DMS 273 (cell line): ENCODE measurements around the gene MVK.
A peak's percentile ranks its signal among the peaks of the same experiment; 100 is the strongest.

Experiments
- DNase-seq: peaks from one replicate; lab custom pipeline; 2025; ENCODE audit not compliant: unreplicated experiment; lab: John Stamatoyannopoulos, UW

Gene MVK

DNA sequence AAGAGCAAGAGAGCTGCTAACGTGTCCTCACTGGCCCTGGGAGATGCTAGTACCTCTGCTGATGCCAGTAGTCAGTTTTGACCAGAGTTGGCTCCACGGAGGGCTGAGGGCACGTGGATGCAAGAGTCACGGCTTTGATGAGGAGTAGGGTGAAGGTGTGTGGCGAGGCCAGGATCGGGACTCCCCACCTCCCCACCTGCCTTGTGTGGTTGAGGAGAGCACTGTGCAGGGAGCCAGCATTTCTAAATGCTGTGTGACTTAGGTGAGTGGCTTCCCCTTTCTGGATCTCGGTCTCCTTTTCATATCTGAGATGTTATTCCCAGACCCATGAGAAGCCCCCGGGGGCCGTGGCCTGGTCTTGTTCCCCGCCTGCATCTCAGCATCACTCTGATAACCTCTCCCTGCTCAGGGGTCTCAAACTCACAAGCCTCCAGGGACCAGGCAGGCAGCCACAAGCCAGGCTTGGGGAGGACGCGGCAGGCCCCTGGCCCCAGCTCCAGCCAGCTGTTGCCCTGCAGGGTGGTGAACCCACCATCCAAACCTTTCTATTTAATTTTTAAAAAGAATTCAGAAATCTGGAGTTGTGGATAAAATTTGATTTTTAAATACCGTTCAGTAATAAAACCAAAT is 32.1 kb downstream of the MVK start:
- peak; percentile 32 for DNase-seq

DNA sequence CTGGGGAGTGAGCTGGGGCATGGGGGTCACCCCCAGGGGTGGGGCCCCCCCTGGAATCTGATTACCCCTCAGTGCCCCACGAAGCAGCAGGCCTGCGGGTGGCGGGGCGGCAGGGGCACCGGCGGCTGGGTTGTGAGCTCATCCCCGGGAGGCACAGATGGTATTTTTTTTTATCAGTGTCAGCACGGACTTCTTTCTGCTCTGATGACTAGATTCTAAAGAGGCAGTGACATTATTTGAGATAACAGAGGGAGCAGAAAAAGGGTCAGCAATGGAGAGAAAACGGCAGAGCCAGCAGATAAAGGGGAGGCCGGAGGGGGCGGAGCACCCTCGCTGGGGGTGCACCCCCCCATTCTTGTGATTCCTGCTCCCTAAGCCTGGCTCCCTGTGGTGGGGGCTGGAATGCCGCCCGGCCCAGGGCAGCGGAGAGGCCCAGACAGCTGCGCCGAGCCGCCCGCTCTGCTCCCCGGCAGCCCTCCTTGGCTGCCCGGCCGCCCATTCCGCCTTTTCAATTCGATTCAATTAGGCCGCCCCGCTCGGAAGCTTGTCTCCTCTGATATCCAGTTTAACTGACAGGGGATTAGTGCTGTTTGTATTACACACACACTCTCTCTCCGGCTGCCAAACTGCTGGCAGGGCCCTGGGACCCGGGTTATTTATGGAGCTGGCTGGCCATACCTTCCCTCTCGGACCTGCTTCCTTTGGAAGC is 32.9 kb downstream of the MVK start:
- peak; percentile 92 for DNase-seq

DNA sequence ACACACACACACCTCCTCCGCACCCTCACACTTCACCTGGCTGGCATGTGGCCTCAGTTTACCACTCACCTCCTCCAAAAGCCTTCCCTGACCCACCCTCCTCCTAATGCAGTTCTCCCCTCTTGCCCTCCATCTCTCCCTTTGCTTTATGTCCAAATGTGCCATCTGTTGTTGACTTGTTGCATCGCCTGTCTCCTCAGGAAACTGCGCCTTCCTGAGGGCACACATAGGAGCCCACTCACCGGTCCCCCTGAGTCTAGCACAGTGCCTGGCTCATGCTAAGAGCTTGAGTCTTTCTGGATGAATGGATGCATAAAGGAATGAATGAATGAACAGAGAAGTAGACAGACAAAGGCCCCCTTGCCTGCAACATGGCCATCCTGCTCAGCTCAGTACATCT is 34.0 kb downstream of the MVK start:
- DNase-seq, result peak; percentile 18

DNA sequence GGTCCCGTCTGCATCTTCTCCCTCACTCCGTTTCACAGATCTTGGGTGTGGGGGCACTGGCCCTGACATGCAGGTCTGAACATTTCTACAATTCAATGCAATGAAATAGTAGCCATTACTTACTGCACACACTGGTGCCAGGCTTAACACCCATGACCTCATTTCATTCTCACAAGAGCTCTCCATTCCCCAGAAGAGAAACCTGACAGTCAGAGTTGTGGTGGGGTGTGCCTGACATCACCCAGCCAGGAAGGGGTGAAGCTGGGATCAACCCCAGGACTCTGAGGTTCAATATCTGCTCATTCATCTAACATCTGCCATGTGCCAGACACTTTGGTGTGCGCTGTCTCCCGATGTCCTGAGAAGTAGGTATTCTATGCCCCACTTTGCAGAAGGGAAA is 34.7 kb downstream of the MVK start:
- no peak for DNase-seq

DNA sequence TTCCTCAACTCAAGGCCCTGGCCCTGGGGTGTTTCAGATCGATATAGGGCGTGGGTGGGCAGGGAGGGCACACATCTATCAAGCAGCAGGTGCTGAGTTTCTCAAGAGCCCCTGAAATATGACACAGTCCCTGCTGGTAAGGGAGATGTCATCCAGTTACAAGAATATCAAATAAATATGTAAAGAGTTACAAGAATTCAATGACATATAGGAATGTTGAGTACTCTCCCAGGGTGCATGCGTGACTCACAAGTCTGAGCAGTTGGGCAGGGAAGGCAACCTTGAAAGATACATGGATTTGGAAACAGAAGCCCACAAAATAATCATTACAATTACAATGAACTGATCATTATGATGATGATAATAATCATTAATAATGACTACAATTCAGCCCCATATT is 35.2 kb downstream of the MVK start:
- DNase-seq, result no peak

DNA sequence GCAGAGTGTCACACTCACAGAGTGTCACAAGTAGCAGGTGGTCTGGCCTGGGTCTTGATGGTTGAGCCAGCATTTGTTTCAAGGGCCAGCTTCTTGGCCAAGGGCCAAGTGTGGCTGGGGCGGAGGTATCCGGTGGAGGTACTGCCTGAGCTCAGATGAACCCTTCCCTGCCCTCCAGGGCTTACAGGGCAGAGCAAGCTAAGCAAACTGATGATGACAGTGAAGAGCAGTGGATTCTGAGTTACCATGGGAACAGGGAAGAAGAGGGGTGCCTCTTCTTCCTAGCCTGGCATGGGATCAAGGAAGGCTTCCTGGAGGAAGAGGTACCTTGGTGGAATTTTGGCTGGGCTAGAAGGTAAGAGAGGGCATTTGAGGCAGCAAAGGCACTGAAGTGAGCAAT is 35.7 kb downstream of the MVK start:
- no peak for DNase-seq

DNA sequence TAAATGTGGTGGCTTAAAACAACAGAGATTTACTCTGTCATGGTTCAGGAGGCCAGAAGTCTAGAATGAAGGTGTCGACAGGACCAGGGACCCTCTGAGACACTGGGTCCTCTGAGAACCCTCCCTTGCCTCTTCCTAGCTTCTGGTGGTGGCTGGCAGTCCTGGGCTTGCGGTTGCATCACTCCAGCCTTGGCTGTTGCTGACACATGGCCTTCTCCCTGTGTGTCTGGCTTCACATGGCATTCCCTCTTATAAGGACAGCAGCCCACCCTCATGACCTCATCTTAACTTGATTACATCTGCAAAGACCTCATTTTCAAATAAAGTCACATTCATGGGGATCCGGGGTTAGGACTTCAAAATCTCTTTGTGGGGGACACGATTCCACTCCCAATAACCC is 36.9 kb downstream of the MVK start:
- DNase-seq, result no peak

DNA sequence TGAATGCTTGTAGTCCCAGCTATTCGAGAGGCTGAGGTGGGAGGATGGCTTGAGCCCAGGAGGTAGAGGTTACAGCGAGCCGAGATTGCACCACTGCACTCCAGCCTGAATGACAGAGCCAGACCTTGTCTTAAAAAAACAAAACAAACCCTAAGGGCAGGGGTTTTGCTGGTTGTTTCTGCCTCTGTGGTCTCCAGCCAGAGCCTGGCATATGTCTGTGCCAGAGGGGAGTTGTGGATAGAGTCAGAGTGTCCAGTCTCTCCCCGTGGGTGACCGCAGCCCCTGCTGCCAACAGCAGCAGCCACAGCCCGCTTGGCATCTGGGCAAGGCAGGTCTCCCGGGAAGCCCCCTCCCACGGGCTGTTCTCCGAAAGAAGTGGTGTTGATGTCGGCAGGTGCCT is 37.6 kb downstream of the MVK start:
- no peak for DNase-seq

DNA sequence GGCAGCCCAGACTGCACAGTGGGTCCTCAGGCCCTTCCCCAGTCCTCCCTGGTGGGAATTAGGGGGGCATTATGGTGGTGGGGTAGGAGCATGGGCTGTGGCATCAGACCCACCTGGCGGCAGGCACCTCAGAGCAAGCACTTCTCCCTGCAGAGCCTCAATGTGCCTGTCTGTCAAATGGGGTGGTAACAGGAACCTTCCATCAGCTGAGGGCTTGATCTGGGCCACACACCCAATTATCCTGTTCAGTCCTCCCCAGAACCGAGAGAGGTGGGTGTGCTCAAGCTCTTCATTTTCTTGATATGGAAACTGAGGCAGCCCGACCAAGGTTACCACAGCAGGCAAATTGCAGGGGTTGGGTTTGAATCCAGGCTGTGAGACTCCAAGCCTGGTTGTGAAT is 38.4 kb downstream of the MVK start:
- DNase-seq, result no peak

DNA sequence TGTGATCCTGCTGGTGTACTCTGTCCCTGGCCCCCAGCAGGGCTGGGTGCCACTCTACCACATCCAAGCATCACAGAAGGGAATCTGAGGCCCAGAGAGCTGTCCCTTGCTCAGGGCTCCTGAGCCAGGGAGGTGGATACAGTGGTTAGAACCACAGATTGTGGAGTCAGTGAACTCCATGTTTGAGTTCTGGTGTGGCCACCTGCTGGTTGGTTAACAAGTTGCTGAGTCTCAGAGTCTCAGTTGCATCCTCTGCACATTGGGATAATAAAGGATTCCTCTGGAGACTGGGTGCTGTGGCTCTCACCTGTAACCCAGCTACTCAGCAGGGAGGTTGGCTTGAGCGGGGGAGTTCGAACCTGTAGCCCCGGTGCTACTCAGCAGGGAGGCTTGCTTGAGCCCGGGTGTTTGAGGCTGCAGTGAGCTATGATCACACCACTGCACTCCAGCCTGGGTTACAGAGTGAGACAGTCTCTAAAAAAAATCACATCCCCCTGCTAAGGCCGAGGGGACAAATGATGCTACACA is 39.4 kb downstream of the MVK start:
- peak; percentile 48 for DNase-seq

DNA sequence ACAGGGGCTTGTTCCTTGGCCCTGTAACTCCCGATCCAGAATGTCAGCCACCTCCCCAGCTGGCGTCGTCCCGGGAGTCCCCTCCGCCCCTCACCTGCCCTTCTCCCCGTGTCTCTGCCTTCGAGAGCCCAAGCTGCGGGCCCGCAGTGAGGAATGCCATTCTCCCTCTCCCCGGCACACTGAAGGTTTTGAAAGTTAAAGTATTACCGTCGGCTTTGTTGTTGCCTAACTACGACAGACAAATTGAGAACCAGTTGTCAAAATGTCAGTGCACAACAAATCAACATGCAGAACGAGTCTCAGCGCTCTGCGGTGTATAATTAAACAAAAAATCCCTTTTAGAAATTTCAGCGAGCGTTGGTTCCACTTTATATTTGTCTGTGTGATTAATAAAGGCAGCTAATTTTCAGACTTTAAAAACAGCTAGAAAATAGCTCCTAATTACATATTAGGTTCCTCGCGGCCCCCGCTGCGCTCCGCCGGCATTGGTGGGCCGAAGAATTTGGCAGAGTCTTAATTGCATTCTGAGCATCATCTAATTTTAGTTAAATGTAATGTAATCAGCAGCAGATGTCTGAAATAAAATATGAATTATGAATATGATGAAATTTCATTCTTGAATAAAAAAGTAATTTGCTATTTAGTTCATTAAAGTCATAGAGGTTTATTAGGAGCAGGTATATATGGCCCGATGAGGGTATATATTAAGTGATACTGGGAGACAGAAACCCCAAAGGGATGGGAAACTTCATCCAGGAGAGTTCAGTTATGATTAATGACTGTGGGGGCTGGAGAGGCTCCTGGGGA is 40.3 kb downstream of the MVK start:
- DNase-seq, result no peak

DNA sequence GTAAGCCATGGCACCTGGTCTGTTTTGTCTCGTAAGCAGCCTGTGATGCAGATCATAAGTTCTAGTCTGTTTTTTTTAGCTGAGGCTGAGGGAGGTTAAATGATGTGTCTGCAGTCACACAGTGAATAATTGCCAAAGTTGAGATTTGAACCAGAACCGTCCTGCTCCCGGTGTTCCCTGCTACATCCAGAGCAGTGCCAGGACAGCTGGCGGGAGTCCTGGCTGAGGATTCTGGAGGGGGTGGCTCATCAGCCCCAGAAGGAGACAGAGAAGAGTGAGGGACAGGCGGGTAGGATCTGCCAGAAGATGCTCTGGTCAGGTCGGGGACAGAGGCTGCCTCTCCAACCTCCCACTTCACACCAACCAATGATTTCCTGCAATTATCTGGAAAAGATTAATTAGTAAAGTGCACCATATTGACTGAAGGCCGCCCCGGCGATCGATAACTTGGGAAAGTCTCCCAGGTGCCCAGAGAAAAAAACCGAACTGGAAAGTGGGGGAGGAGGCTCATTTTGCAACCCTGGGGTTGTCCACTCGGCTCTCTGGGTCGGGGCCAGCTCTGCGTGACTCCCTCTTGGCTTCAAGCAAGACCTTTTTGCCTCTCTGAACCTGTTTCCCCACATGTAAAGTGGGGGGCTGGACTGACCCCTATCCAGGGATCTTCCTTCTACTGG is 42.1 kb downstream of the MVK start:
- DNase-seq, result no peak

DNA sequence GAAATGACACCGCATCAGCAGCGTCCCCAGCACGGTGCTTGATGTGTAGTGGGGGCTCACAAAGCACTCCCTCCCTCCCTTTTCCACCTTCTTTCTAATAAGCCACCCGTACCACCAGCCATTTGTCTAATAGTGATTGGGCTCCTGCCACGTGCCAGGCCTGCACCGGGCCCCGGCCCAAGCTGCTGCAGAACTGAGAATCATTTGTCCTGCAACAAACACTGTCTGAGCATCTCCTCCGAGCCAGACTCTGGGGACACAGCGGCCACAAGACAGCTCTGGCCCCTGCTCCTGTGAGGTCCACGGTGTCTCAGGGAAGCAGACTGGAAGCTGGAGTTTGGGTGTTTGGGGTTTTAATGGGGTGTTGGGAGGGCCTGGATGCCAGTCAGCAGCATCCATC is 43.9 kb downstream of the MVK start:
- DNase-seq, result no peak

DNA sequence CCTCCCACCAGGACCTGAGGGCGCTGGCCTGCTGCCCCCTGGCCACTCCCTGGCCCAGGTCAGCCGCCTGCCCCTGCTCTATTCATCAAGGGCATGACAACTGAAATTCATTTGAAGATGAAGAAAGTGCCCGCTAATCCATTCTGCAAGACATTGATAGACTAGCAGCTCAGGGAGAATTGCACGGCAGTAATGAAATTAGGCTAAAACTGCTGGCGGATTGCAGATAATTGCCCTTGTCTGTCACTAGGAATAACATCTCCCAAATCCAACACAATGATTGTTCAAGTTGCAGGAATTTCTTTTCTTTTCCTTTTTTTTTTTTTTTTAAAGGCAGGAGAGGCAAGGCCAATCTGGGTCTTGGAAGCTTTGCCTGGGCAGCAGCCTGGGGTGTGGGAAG is 44.5 kb downstream of the MVK start:
- DNase-seq, result no peak

DNA sequence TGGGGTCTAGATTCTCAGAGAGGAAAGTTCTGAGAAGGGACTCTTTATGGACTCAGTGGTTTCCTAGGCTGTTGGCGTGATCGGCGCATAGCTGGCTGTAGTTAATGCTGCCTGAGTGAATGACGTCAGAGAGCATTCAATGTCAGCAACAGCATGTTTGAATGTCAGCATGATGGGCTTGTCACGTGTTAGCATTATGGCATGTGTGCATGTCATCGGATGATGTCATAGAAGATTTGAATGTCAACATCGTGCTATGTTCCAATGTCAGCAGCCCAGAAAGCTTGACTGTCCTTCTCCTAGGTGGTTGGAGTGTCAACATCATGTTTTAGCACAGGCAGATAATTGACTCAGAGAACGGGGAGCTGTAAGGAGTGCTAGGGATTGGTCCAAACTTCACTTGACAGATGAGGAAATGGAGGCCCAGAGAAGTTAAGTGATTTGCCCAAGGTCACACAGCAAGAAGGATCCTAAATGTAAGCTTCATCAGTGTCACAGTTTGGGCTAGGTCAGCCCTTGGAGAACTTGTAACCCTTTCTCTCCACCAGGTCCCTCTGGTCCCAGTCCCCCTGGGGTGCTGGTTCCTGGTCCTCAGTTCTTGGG is 45.5 kb downstream of the MVK start:
- DNase-seq, result no peak

DNA sequence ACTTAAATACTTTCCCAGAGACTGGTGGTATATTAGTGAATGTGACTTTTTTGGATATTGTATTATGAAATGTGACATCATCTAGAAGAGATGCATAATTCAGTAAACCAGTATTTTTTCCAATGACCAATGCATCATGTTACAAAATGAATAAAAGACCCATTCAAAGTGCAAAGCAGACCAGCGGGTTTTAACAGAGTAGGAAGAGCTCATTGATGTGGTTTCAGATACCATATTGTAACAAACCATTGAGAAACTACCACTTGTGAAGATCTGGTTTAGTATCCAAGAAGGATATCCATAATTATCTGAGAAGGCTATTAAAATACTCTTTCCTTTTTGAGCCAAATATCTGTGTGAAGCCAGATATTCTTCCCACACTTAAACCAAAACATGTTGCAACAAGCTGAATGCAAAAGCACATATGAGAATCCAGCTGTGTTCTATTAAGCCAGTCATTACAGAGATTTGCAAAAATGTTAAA is 47.7 kb downstream of the MVK start:
- DNase-seq, result peak; percentile 37

DNA sequence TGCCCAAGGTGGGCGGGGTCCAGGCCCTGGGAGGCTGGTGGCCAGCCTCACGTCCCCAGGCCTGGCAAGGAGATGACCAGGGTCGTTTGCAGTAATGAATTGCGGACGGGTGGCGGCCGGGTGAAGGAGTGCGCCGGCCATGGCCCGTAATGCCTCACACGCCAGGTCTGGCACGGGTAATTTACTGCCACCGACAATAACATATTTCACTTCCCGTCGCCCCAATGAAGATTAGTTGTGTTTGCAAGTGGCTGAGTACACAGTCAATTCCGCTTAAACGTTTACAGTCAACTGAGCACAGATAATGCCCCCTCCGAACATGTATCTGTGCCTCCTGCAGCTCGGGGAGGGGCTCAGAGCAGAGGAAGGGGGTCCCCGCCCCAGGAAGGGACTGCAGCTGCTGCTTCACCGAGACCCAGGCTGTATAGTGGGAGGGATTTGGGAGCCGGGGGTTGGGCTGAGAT is 48.3 kb downstream of the MVK start:
- no peak for DNase-seq

DNA sequence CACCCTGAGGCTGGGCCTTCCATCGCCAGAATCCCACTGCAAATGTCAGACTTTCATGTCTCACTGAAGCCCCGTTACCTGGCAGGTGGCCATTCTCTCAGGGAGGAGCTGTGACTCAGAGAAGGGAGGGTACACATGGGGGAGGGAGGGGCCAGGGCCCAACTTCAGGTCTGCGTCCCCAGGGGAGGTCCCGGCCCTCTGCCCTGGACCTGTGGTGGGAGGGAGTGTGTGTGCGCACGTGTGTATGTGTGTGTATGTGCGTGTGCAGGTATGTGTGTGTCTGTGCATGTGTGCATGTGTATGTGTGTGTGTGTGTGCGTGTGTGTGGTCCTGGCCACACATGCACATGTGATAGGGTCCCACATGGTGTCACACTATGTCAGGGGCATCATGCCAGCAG is 50.9 kb downstream of the MVK start:
- DNase-seq, result peak; percentile 17

DNA sequence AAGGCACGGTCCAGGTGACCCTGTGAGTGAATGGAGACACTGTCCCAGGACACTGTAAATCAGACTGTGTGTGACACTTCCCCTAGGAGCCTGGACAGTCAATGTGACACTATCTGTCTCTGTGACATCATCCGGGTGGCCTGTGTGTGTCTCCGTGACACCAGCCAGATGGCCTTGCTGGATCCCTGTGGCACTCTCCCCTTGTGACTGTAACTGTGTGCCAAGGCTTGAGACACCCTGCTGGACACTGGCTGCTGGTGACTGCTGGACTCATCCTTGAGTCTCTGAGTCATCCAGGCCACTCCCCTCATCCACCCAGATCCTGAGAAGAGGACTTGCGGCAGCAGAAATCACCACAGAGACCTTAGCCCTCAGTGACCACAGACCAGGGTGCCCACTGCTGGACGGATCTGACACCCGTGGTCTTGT is 51.6 kb downstream of the MVK start:
- no peak for DNase-seq

DNA sequence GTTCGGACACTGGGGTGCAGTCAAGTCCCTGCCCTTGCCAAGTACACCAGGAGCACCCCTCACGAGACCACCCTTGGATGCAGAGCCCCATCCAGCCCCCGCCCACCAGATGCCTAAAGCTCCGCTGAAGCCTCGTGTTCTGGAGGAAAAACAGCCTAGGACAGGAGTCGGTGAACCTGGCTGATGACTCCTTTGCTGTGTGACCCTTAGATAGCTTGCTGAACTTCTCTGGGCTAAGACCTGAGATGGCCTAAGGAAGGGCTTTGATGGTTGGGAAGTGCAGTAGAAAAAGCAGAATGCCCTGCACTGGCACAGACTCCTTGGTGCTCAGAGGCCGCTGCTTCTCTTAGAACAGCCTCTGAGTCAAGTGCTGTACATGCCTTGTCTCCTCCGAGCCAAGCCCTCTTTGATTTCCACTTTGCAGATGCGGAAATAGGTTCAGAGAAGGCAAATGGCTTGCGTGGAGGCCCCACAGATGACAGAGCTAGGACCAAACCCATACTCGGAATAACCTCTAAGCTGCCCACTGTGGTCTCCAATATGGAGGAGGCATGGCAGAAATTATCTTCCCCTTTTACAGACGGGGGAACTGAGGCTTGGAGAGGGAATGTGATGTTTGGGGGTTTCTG is 52.3 kb downstream of the MVK start:
- DNase-seq, result no peak
